Measurements from ENCODE around the gene PKD1L1.

DNA sequence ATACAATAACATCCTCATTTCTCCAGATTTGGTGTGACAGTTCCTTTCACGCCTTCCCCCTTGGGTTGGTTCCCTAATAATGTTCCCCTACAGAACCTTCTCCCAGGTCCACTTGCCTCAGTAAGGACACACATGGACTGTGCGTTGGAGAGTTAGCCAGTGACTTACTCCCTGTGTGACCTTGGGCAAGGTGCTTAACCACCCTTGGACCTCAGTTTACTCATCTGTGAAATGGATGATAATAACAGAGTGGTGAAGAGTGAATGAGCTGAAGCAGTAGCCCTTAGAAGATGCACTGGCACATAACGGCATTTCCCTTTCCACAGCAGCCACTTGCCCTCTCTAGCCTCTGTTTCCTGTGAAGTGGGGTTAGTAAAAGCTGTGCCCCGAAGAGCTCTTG, 175.8 kb downstream of the PKD1L1 start:
- no peak for TF ChIP-seq ZNF274 (IDR thresholded peaks at IDR 0.05; ENCODE audit: low read depth, low read length)
- TF ChIP-seq YY1 (IDR thresholded peaks at IDR 0.05; ENCODE audit: insufficient read depth, insufficient read length): no peak
- no peak for TF ChIP-seq SUZ12 (IDR thresholded peaks at IDR 0.05; ENCODE audit: extremely low read depth, insufficient read depth, insufficient read length)

Measured in NT2/D1 (cell line).